Liver (tissue), 3 donors: ENCODE data around the gene LSM4.

Source experiments
- FOXA1 ChIP-seq: IDR thresholded peaks from 2 replicates; pipeline ENCODE4 v1.6.1; 2016; ENCODE audit warnings: antibody characterized with exemption
- GABPA ChIP-seq, 2 donors: IDR thresholded peaks in 1 of 2; conservative IDR thresholded peaks in 1 of 2; 2 replicates each; pipeline ENCODE4 v1.6.1; 2016; ENCODE audit warnings: antibody characterized with exemption in 2 of 2, mild to moderate bottlenecking in 1 of 2, moderate library complexity in 1 of 2
- HNF4G ChIP-seq: IDR thresholded peaks from 2 replicates; pipeline ENCODE4 v1.6.1; 2016; ENCODE audit warnings: antibody characterized with exemption
- JUND ChIP-seq, 2 donors: IDR thresholded peaks; 2 replicates each; pipeline ENCODE4 v1.6.1; 2016; ENCODE audit warnings: antibody characterized with exemption in 2 of 2
- RAD21 ChIP-seq, 2 donors: IDR thresholded peaks; 2 replicates each; pipeline ENCODE4 v1.6.1; 2016; ENCODE audit warnings: antibody characterized with exemption in 2 of 2, mild to moderate bottlenecking in 2 of 2
- SP1 ChIP-seq: IDR thresholded peaks from 2 replicates; pipeline ENCODE4 v1.6.1; 2018; ENCODE audit warnings: antibody characterized with exemption, mild to moderate bottlenecking
- TF ChIP-seq, protein P1 (sequence below): IDR thresholded peaks from 2 replicates; pipeline ENCODE4 v1.6.1; 2016; ENCODE audit warnings: antibody characterized with exemption
- TF ChIP-seq, protein P2 (sequence below): fragments of 150-350 bp; IDR thresholded peaks from 2 replicates; pipeline ENCODE4 v1.5.1; 2017; ENCODE audit warnings: improper control_type of control experiment, low read depth, low read length; ENCODE audit not compliant: missing input control
- TF ChIP-seq, protein P3 (sequence below): IDR thresholded peaks from 2 replicates; pipeline ENCODE4 v1.6.1; 2016; ENCODE audit warnings: antibody characterized with exemption
- TF ChIP-seq, protein P4 (sequence below): IDR thresholded peaks from 2 replicates; pipeline ENCODE4 v1.6.1; 2016; ENCODE audit warnings: antibody characterized with exemption, mild to moderate bottlenecking
- TF ChIP-seq, protein P5 (sequence below): IDR thresholded peaks from 2 replicates; pipeline ENCODE4 v1.6.1; 2016; ENCODE audit warnings: antibody characterized with exemption
- donor health status: healthy.
- donor health status: healthy.

DNA sequence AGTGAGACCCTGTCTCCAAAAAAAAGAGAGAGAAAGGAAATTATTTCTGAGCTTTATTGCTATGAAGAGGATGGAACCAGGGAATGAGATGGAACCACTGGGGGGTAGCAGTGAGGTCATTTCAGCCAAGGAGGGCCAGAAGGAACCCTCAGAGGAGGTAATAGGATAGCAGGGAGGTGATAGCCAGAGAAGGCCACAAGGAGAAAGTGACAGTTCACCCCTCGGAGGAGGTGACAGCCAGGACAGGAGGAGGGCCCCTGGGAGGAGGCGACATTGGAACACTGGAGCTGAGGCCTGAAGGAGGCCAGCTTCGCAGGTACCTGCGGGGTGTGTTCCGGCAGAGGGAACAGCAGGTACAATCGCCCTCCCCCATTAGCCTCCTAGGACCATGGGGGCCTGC is 16.8 kb upstream of the LSM4 start:
- TF ChIP-seq JUND (IDR thresholded peaks at IDR 0.05) = no peak
- TF ChIP-seq, protein P1, sequence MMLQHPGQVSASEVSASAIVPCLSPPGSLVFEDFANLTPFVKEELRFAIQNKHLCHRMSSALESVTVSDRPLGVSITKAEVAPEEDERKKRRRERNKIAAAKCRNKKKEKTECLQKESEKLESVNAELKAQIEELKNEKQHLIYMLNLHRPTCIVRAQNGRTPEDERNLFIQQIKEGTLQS = no peak
- TF ChIP-seq, protein P2, sequence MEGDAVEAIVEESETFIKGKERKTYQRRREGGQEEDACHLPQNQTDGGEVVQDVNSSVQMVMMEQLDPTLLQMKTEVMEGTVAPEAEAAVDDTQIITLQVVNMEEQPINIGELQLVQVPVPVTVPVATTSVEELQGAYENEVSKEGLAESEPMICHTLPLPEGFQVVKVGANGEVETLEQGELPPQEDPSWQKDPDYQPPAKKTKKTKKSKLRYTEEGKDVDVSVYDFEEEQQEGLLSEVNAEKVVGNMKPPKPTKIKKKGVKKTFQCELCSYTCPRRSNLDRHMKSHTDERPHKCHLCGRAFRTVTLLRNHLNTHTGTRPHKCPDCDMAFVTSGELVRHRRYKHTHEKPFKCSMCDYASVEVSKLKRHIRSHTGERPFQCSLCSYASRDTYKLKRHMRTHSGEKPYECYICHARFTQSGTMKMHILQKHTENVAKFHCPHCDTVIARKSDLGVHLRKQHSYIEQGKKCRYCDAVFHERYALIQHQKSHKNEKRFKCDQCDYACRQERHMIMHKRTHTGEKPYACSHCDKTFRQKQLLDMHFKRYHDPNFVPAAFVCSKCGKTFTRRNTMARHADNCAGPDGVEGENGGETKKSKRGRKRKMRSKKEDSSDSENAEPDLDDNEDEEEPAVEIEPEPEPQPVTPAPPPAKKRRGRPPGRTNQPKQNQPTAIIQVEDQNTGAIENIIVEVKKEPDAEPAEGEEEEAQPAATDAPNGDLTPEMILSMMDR = no peak
- no peak for TF ChIP-seq FOXA1
- TF ChIP-seq GABPA (IDR thresholded peaks at IDR 0.05 in 1 of 2, conservative IDR thresholded peaks at IDR 0.05 in 1 of 2) = no peak
- TF ChIP-seq, protein P3, sequence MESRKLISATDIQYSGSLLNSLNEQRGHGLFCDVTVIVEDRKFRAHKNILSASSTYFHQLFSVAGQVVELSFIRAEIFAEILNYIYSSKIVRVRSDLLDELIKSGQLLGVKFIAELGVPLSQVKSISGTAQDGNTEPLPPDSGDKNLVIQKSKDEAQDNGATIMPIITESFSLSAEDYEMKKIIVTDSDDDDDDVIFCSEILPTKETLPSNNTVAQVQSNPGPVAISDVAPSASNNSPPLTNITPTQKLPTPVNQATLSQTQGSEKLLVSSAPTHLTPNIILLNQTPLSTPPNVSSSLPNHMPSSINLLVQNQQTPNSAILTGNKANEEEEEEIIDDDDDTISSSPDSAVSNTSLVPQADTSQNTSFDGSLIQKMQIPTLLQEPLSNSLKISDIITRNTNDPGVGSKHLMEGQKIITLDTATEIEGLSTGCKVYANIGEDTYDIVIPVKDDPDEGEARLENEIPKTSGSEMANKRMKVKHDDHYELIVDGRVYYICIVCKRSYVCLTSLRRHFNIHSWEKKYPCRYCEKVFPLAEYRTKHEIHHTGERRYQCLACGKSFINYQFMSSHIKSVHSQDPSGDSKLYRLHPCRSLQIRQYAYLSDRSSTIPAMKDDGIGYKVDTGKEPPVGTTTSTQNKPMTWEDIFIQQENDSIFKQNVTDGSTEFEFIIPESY = no peak
- TF ChIP-seq RAD21 (IDR thresholded peaks at IDR 0.05) = no peak
- TF ChIP-seq, protein P4, sequence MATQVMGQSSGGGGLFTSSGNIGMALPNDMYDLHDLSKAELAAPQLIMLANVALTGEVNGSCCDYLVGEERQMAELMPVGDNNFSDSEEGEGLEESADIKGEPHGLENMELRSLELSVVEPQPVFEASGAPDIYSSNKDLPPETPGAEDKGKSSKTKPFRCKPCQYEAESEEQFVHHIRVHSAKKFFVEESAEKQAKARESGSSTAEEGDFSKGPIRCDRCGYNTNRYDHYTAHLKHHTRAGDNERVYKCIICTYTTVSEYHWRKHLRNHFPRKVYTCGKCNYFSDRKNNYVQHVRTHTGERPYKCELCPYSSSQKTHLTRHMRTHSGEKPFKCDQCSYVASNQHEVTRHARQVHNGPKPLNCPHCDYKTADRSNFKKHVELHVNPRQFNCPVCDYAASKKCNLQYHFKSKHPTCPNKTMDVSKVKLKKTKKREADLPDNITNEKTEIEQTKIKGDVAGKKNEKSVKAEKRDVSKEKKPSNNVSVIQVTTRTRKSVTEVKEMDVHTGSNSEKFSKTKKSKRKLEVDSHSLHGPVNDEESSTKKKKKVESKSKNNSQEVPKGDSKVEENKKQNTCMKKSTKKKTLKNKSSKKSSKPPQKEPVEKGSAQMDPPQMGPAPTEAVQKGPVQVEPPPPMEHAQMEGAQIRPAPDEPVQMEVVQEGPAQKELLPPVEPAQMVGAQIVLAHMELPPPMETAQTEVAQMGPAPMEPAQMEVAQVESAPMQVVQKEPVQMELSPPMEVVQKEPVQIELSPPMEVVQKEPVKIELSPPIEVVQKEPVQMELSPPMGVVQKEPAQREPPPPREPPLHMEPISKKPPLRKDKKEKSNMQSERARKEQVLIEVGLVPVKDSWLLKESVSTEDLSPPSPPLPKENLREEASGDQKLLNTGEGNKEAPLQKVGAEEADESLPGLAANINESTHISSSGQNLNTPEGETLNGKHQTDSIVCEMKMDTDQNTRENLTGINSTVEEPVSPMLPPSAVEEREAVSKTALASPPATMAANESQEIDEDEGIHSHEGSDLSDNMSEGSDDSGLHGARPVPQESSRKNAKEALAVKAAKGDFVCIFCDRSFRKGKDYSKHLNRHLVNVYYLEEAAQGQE = no peak
- no peak for TF ChIP-seq HNF4G
- TF ChIP-seq, protein P5, sequence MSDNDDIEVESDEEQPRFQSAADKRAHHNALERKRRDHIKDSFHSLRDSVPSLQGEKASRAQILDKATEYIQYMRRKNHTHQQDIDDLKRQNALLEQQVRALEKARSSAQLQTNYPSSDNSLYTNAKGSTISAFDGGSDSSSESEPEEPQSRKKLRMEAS = no peak
- TF ChIP-seq SP1 = no peak
